Measurements from ENCODE around the gene TPRG1.

Gene TPRG1

GRCh38 chr3:189361103-189361835, 189.5 kb downstream of the TPRG1 start:
- no peak for DNase-seq

- DNase-seq = no peak
Observed at GRCh38 chr3:189363590-189364255, 192.0 kb downstream of the TPRG1 start.

- DNase-seq = no peak
Observed at GRCh38 chr3:189365609-189366564, 194.1 kb downstream of the TPRG1 start.

GRCh38 chr3:189368384-189368783, 196.6 kb downstream of the TPRG1 start:
- DNase-seq = no peak

DNA sequence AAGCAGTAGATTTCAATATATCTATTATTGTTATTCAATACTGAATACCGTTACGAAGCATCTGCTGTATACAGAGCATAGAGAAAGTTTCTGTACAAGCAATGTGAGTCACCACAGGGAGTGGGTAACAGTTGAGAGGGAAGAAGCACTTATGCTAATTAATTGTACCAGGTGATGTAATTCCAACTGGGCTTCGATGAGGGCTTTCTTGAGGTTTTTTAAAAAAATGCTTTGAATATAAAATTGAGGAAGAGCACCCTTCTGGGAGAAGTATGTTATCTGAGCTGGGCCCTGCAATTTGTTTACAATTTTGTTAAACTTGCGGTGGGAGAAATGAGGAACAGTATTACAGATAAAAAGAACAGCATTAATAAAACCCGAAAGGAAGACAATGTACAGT, 197.9 kb downstream of the TPRG1 start:
- no peak for DNase-seq

DNA sequence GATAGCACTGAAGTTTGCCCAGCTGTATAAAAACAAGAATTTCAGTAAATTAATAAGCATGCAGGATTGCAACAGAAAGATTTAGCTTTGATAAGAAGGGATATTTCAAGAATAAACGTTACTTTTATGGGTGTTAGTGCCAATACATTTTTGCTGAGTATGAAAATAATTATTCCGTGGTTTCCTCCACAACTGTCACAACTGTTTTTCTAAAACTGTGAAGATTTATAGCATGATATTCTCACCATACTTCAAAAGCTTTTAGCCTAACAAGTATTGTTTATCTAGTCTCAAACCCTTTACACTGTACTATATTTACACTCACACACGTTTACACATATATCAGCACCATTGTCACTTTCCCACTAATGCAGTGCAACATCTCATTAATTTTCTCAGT, 200.5 kb downstream of the TPRG1 start:
- DNase-seq = no peak

Measured in T-helper 1 cell (primary cell).